HG03469 (cell line): ENCODE measurements around the gene TMLHE.
A peak's percentile ranks its signal among the peaks of the same experiment; 100 is the strongest.
"Not testable (repeated sequence)": the region's sequence is repeated elsewhere in the genome, so short reads cannot be mapped to it uniquely, and the experiment has no call there.

ENCODE experiments used
- ATAC-seq: cut with Tn5 transposase; IDR thresholded peaks from one replicate; pipeline ENCODE4 v1.9.1; 2021; ENCODE audit warnings: mild to moderate bottlenecking, moderate library complexity, moderate number of reproducible peaks; ENCODE audit not compliant: unreplicated experiment

Gene TMLHE

GRCh38 chrX:155612312-155613224 is at the start of gene TMLHE, which contains the start of gene SPRY3:
TMLHE (minus strand) TSS chrX:155612952; CDS start chrX:155545276, 67,676 bp downstream.
SPRY3 (plus strand) TSS chrX:155612586.
- ATAC-seq, result peak; percentile 70

GRCh38 chrX:155662282-155662681 is 49.5 kb upstream of the TMLHE start:
- no peak for ATAC-seq

- ATAC-seq, result no peak
These were observed 32.4 kb upstream of the TMLHE start for GRCh38 chrX:155645180-155645579.

- ATAC-seq, result no peak
These were observed 30.5 kb upstream of the TMLHE start for GRCh38 chrX:155643240-155643639.

- ATAC-seq, result not testable (repeated sequence)
These were observed 28.6 kb upstream of the TMLHE start for GRCh38 chrX:155641371-155641770.

GRCh38 chrX:155637714-155638113 is 25.0 kb upstream of the TMLHE start:
- no peak for ATAC-seq

- not testable (repeated sequence) for ATAC-seq
These were observed 22.3 kb upstream of the TMLHE start for GRCh38 chrX:155635019-155635418.

GRCh38 chrX:155632431-155633100 is 19.8 kb upstream of the TMLHE start:
- ATAC-seq, result peak; percentile 67

- ATAC-seq, result not testable (repeated sequence)
These were observed 7.4 kb upstream of the TMLHE start for GRCh38 chrX:155620110-155620509.

- ATAC-seq, result no peak
These were observed 3.2 kb upstream of the TMLHE start for GRCh38 chrX:155615938-155616337.

GRCh38 chrX:155613927-155614559 is 1.3 kb upstream of the TMLHE start:
- no peak for ATAC-seq

- no peak for ATAC-seq
These were observed 1.4 kb downstream of the TMLHE start for GRCh38 chrX:155611302-155611701.

GRCh38 chrX:155592981-155593380 is 19.8 kb downstream of the TMLHE start:
- no peak for ATAC-seq

- ATAC-seq, result no peak
These were observed 20.4 kb downstream of the TMLHE start for GRCh38 chrX:155592331-155592730.

- no peak for ATAC-seq
These were observed 35.1 kb downstream of the TMLHE start for GRCh38 chrX:155577682-155578081.

- ATAC-seq, result no peak
These were observed 49.7 kb downstream of the TMLHE start for GRCh38 chrX:155563099-155563498.

GRCh38 chrX:155544881-155545280 is 67.9 kb downstream of the TMLHE start:
- ATAC-seq, result no peak

GRCh38 chrX:155535866-155536265 is 76.9 kb downstream of the TMLHE start:
- ATAC-seq, result no peak

- ATAC-seq, result no peak
These were observed 78.0 kb downstream of the TMLHE start for GRCh38 chrX:155534800-155535199.

GRCh38 chrX:155527023-155527422 is 85.7 kb downstream of the TMLHE start:
- ATAC-seq, result not testable (repeated sequence)

- no peak for ATAC-seq
These were observed 98.5 kb downstream of the TMLHE start for GRCh38 chrX:155514225-155514624.
